SK-N-SH (cell line): ENCODE data around the gene TSHZ3.

Source experiments
- CTCF ChIP-seq: fragments of 200-600 bp; sonication (generic); IDR thresholded peaks from 2 replicates; pipeline ENCODE4 v1.6.1; 2017; ENCODE audit warnings: antibody characterized with exemption, mild to moderate bottlenecking, moderate library complexity
- EP300 ChIP-seq, 2 experiments: IDR thresholded peaks; 2 replicates each; pipeline versions ENCODE4 v1.4.0 to v1.6.1; 2012; ENCODE audit warnings: borderline replicate concordance in 1 of 2, low read depth in 1 of 2, low read length in 1 of 2
- EZH2phosphoT487 ChIP-seq: fragments of 200-600 bp; sonication (generic); IDR thresholded peaks from 2 replicates; pipeline ENCODE4 v1.6.1; 2017; ENCODE audit warnings: low read depth, mixed run types, mild to moderate bottlenecking, antibody characterized with exemption, moderate library complexity, borderline replicate concordance
- FOSL2 ChIP-seq: IDR thresholded peaks from 2 replicates; pipeline ENCODE4 v1.4.0; 2012; ENCODE audit warnings: low read depth, mild to moderate bottlenecking, moderate library complexity, borderline replicate concordance
- MAX ChIP-seq: IDR thresholded peaks from 2 replicates; pipeline ENCODE4 v1.4.0; 2012; ENCODE audit warnings: low read depth
- RCOR1 ChIP-seq: fragments of 150-350 bp; IDR thresholded peaks from 2 replicates; pipeline ENCODE4 v1.6.1; 2017; ENCODE audit warnings: antibody characterized with exemption, low read length
- REST ChIP-seq: IDR thresholded peaks from 2 replicates; pipeline ENCODE4 v1.6.1; 2012; ENCODE audit warnings: mild to moderate bottlenecking, low read depth, low read length, moderate library complexity

- TF ChIP-seq EZH2phosphoT487 (no peak), CTCF (no peak), FOSL2 (no peak), MAX (no peak), EP300 (IDR thresholded peaks at IDR 0.05; ENCODE audit: borderline replicate concordance in 1 of 2, low read depth in 1 of 2, low read length in 1 of 2) (no peak), RCOR1 (no peak), REST (no peak)
Measured at GRCh38 chr19:31317093-31317492, 32.1 kb downstream of the TSHZ3 start.
